Mesothelial cell of epicardium (in vitro differentiated cells): ENCODE results near the gene CACNA1B. TPM values are rescaled to one million over a fixed set of nuclear protein-coding genes. Genes with fewer than 3 reads are reported as not detected.
A peak's percentile ranks its signal among the peaks of the same experiment; 100 is the strongest.

Experiments used
- DNase-seq, 2 experiments: peaks; one replicate each; pipeline ENCODE4 v3.0.0; 2021; ENCODE audit warnings: low spot score in 2 of 2; ENCODE audit not compliant: unreplicated experiment in 2 of 2
- H3K27ac Mint-ChIP-seq: 2 replicates; pipeline ENCODE4 v1.8.0; 2021; ENCODE audit warnings: mixed read lengths
- H3K27me3 Mint-ChIP-seq: 2 replicates; pipeline ENCODE4 v1.8.0; 2021; ENCODE audit warnings: low read depth, mixed read lengths
- H3K36me3 Mint-ChIP-seq: 2 replicates; pipeline ENCODE4 v1.8.0; 2021; ENCODE audit warnings: mixed read lengths
- H3K4me1 Mint-ChIP-seq: 2 replicates; pipeline ENCODE4 v1.8.0; 2021; ENCODE audit warnings: mixed read lengths
- H3K4me3 Mint-ChIP-seq: 2 replicates; pipeline ENCODE4 v1.8.0; 2021; ENCODE audit warnings: mild to moderate bottlenecking, moderate library complexity, mixed read lengths
- H3K9me3 Mint-ChIP-seq: 2 replicates; pipeline ENCODE4 v1.8.0; 2021; ENCODE audit warnings: mixed read lengths
- total RNA-seq: library from RNA; stranded (reverse); gene quantifications from 3 replicates; pipeline ENCODE4 v1.2.1, GENCODE V29; 2021
- TF ChIP-seq, protein P1 (sequence below): fragments of 200-600 bp; sonication (generic); IDR thresholded peaks from one replicate; pipeline ENCODE4 v1.5.0; 2021; ENCODE audit warnings: antibody characterized with exemption; ENCODE audit not compliant: unreplicated experiment

Gene CACNA1B
- total RNA-seq, 1 donor from 2014 or later, result 0.87 TPM

GRCh38 chr9:138040446-138041430 is 163.2 kb downstream of the CACNA1B start:
- DNase-seq, result peak in 1 of 2 experiments; percentile 13
- Mint-ChIP-seq H3K4me1 (no peaks in the 10 kb centered on the region), H3K27me3 (peaks cover 8% of the 10 kb centered on the region), H3K4me3 (no peak overlapping the region), H3K36me3 (no peaks in the 10 kb centered on the region), H3K27ac (no peak overlapping the region), H3K9me3 (no peaks in the 10 kb centered on the region)
- TF ChIP-seq, protein P1, sequence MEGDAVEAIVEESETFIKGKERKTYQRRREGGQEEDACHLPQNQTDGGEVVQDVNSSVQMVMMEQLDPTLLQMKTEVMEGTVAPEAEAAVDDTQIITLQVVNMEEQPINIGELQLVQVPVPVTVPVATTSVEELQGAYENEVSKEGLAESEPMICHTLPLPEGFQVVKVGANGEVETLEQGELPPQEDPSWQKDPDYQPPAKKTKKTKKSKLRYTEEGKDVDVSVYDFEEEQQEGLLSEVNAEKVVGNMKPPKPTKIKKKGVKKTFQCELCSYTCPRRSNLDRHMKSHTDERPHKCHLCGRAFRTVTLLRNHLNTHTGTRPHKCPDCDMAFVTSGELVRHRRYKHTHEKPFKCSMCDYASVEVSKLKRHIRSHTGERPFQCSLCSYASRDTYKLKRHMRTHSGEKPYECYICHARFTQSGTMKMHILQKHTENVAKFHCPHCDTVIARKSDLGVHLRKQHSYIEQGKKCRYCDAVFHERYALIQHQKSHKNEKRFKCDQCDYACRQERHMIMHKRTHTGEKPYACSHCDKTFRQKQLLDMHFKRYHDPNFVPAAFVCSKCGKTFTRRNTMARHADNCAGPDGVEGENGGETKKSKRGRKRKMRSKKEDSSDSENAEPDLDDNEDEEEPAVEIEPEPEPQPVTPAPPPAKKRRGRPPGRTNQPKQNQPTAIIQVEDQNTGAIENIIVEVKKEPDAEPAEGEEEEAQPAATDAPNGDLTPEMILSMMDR, result no peak

DNA sequence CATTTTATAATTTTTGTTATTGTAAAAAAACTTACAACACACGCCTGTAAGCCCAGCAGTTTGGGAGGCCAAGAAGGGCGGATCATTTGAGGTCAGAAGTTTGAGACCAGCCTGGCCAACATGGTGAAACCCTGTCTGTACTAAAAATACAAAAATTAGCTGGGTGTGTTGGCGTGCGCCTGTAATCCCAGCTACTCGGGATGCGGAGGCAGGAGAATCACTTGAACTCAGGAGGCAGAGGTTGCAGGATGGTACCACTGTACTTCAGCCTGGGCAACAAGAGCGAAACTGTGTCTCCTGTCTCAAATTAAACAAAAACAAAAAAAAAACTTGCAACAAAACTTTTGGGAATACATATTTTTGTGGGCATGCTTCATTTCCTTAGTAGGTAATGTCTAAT is 164.6 kb downstream of the CACNA1B start:
- no peaks in the 10 kb centered on the region for H3K36me3 Mint-ChIP-seq
- no peaks in the 10 kb centered on the region for H3K4me1 Mint-ChIP-seq
- H3K4me3 Mint-ChIP-seq, result no peak overlapping the region
- peak in 1 of 2 experiments; percentile 11 for DNase-seq
- no peak overlapping the region for H3K27ac Mint-ChIP-seq
- TF ChIP-seq, protein P1, result no peak
- peaks cover 5% of the 10 kb centered on the region for H3K27me3 Mint-ChIP-seq
- no peaks in the 10 kb centered on the region for H3K9me3 Mint-ChIP-seq

DNA sequence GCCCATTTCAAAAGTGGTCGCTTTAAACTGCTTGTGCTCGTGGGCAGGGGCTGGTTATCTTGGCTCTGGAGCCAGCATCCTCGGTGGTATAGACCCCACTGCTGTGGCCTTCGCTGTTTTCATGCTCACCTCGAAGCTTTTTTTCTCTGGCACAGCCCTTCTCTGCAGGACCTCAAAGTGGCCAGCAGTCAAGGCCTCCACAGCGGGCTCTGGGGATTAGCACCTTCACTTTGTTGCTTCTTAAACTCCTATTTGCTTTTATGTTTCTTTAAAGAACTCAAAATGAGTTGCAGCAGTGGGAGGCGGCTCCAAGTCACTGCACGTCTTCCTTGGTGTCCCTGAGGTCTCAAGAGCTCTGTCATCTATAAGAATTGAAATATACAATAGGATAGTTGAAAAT is 165.1 kb downstream of the CACNA1B start:
- peaks cover 5% of the 10 kb centered on the region for H3K27me3 Mint-ChIP-seq
- H3K4me1 Mint-ChIP-seq, result no peaks in the 10 kb centered on the region
- no peak overlapping the region for H3K4me3 Mint-ChIP-seq
- no peak overlapping the region for H3K27ac Mint-ChIP-seq
- H3K36me3 Mint-ChIP-seq, result no peaks in the 10 kb centered on the region
- no peak for DNase-seq
- TF ChIP-seq, protein P1, result no peak
- H3K9me3 Mint-ChIP-seq, result no peaks in the 10 kb centered on the region

DNA sequence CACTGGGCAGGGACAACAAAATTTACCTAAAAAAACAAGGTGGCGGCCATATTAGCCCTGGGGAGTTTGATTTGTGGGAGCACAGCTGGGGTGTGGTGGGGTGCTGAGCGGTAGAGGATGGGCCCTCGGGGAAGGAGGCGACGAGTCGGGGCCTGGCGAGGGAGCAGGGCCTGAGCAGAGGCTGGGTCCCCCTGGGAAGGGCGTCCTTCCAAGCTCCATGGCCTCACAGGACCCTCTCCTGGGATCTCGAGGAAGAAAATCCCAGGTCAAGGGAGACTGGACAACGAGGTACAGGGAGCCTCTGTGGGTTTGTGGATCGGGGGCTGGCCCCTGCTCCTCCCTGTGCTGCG is 165.5 kb downstream of the CACNA1B start:
- DNase-seq, result no peak
- Mint-ChIP-seq H3K36me3 (no peaks in the 10 kb centered on the region), H3K4me1 (no peaks in the 10 kb centered on the region), H3K4me3 (no peak overlapping the region), H3K27me3 (peaks cover 5% of the 10 kb centered on the region), H3K27ac (no peak overlapping the region), H3K9me3 (no peaks in the 10 kb centered on the region)
- TF ChIP-seq, protein P1, result no peak

- no peak overlapping the region for H3K4me3 Mint-ChIP-seq
- H3K27ac Mint-ChIP-seq, result no peak overlapping the region
- no peaks in the 10 kb centered on the region for H3K4me1 Mint-ChIP-seq
- H3K36me3 Mint-ChIP-seq, result no peaks in the 10 kb centered on the region
- H3K9me3 Mint-ChIP-seq, result no peaks in the 10 kb centered on the region
- TF ChIP-seq, protein P1, result no peak
- peaks cover 5% of the 10 kb centered on the region for H3K27me3 Mint-ChIP-seq
- DNase-seq, result peak in 1 of 2 experiments; percentile 29
These were observed 166.1 kb downstream of the CACNA1B start for GRCh38 chr9:138043411-138044345.
